HepG2 (cell line): ENCODE data around the gene RIMOC1. TPM values are rescaled to one million over a fixed set of nuclear protein-coding genes. Genes with fewer than 3 reads are reported as not detected.

ENCODE experiments used
- ATAC-seq: fragments of 200-7000 bp; cut with Tn5 transposase; 3 replicates; pipeline ENCODE4 v1.9.1; 2020; ENCODE audit warnings: mild to moderate bottlenecking, moderate library complexity
- BruUV-seq: library from RNA; stranded (reverse); fragments of 400-500 nt; replicated peaks from 2 replicates; lab custom pipeline; 2021; lab: Mats Ljungman, UMichigan
- CTCF ChIA-PET: fragments of 300-600 bp; formaldehyde crosslinking; extraction: SDS; loops from one replicate; lab custom pipeline; 2021; ENCODE audit warnings: low total read pairs, inconsistent platforms, low intra/inter-chr PET ratio; lab: Yijun Ruan, JAX
- POLR2A ChIA-PET: fragments of 350-600 bp; sonication (Branson Sonifier 250); formaldehyde crosslinking; loops from one replicate; lab custom pipeline; 2020; ENCODE audit warnings: antibody characterized with exemption, inconsistent platforms; lab: Yijun Ruan, JAX
- DNase-seq: peaks from one replicate; pipeline ENCODE4 v3.0.0-alpha.2; 2015; ENCODE audit warnings: low spot score
- FAIRE-seq: peaks from 3 replicates; lab custom pipeline; 2011; peaks lifted over from hg19 to GRCh38; lab: Jason Lieb, UNC
- H2AFZ ChIP-seq: one replicate; pipeline ENCODE4 v1.6.1; 2011; ENCODE audit warnings: low read length, inconsistent platforms
- H3K27ac ChIP-seq: fragments of 300-600 bp; 3 replicates; pipeline ENCODE4 v1.8.0; 2011; ENCODE audit warnings: mixed run types, mild to moderate bottlenecking, mixed read lengths, low read length, inconsistent platforms; ENCODE audit not compliant: insufficient read depth; ENCODE audit errors: extremely low read length
- H3K27me3 ChIP-seq, 2 experiments: fragments of 200-600 bp in 1 of 2; 2 replicates in 1 of 2; 3 replicates in 1 of 2; pipeline versions ENCODE4 v1.6.0 to v1.8.0; 2011; ENCODE audit warnings: low read length in 2 of 2, mild to moderate bottlenecking in 2 of 2, moderate library complexity in 2 of 2, inconsistent platforms in 1 of 2; ENCODE audit not compliant: insufficient read depth in 2 of 2, control insufficient read depth in 1 of 2
- H3K36me3 ChIP-seq, 2 experiments: fragments of 200-600 bp in 1 of 2; replicated peaks in 1 of 2; 2 replicates in 1 of 2; 3 replicates in 1 of 2; pipeline versions ENCODE4 v1.5.1 to v1.8.0; 2011; ENCODE audit warnings: low read length in 2 of 2, inconsistent platforms in 1 of 2; ENCODE audit not compliant: insufficient read depth in 2 of 2, control insufficient read depth in 1 of 2
- H3K4me1 ChIP-seq: 2 replicates; pipeline ENCODE4 v1.5.1; 2012; ENCODE audit warnings: low read length, inconsistent platforms; ENCODE audit not compliant: insufficient read depth
- H3K4me2 ChIP-seq: 2 replicates; pipeline ENCODE4 v1.6.0; 2011; ENCODE audit warnings: low read depth, low read length, inconsistent platforms
- H3K4me3 ChIP-seq, 3 experiments: fragments of 200-600 bp in 1 of 3; sonication (generic), shearing (Covaris generic) in 1 of 3; replicated peaks in 1 of 3; 2 replicates each; pipeline ENCODE4 v1.5.1; 2011 to 2016; ENCODE audit warnings: low read length in 3 of 3, inconsistent platforms in 2 of 3, low read depth in 2 of 3, mild to moderate bottlenecking in 2 of 3, control low read depth in 1 of 3, mixed read lengths in 1 of 3; ENCODE audit not compliant: insufficient read depth in 1 of 3
- H3K79me2 ChIP-seq: one replicate; pipeline ENCODE4 v1.6.1; 2011; ENCODE audit warnings: low read length, inconsistent platforms; ENCODE audit not compliant: insufficient read depth
- H3K9ac ChIP-seq: 2 replicates; pipeline ENCODE4 v1.6.0; 2011; ENCODE audit warnings: mild to moderate bottlenecking, low read depth, low read length, inconsistent platforms; ENCODE audit not compliant: insufficient read depth
- H3K9me3 ChIP-seq: 2 replicates; pipeline ENCODE4 v1.5.1; 2012; ENCODE audit warnings: mild to moderate bottlenecking, low read length
- H4K20me1 ChIP-seq: 2 replicates; pipeline ENCODE4 v1.6.0; 2011; ENCODE audit warnings: inconsistent platforms, mild to moderate bottlenecking, low read length, moderate library complexity; ENCODE audit not compliant: insufficient read depth
- ARID4A ChIP-seq: sonication (generic); formaldehyde crosslinking; IDR thresholded peaks from 2 replicates; pipeline ENCODE4 v1.5.0; 2020; ENCODE audit warnings: mild to moderate bottlenecking, missing genetic modification reagents, borderline replicate concordance
- CENPBD1 ChIP-seq: sonication (generic); formaldehyde crosslinking; IDR thresholded peaks from 2 replicates; pipeline ENCODE4 v1.8.0; 2022; ENCODE audit warnings: missing genetic modification reagents, low read depth, mild to moderate bottlenecking, borderline replicate concordance
- E2F1 ChIP-seq: sonication (generic); formaldehyde crosslinking; IDR thresholded peaks from 2 replicates; pipeline ENCODE4 v1.5.0; 2020; ENCODE audit warnings: missing genetic modification reagents
- E2F5 ChIP-seq: sonication (generic); formaldehyde crosslinking; conservative IDR thresholded peaks from 2 replicates; pipeline ENCODE4 v1.4.0; 2020; ENCODE audit warnings: missing genetic modification reagents
- GLMP ChIP-seq: sonication (generic); formaldehyde crosslinking; IDR thresholded peaks from 2 replicates; pipeline ENCODE4 v1.9.0; 2021; ENCODE audit warnings: missing genetic modification reagents, mild to moderate bottlenecking, borderline replicate concordance
- HOXA7 ChIP-seq: sonication (generic); formaldehyde crosslinking; IDR thresholded peaks from 2 replicates; pipeline ENCODE4 v1.8.1; 2022; ENCODE audit warnings: mild to moderate bottlenecking, missing genetic modification reagents, moderate library complexity
- KDM5A ChIP-seq: fragments of 200-600 bp; sonication (generic); IDR thresholded peaks from 2 replicates; pipeline ENCODE4 v1.7.0; 2018; ENCODE audit warnings: antibody characterized with exemption, mild to moderate bottlenecking, low read length, borderline replicate concordance
- KLF11 ChIP-seq: IDR thresholded peaks from 2 replicates; pipeline ENCODE4 v1.6.1; 2016; ENCODE audit warnings: missing compliant biosample characterization
- NR1H2 ChIP-seq: sonication (generic); formaldehyde crosslinking; IDR thresholded peaks from 2 replicates; pipeline ENCODE4 v1.8.1; 2022; ENCODE audit warnings: low read depth, missing genetic modification reagents, borderline replicate concordance
- PHF8 ChIP-seq: sonication (generic); formaldehyde crosslinking; IDR thresholded peaks from 2 replicates; pipeline ENCODE4 v1.5.0; 2020; ENCODE audit warnings: missing genetic modification reagents
- RBM22 ChIP-seq: fragments of 200-400 bp; formaldehyde crosslinking; optimal IDR thresholded peaks from 2 replicates; pipeline ENCODE3; 2017; ENCODE audit warnings: mild to moderate bottlenecking, low read length, moderate library complexity
- ZFX ChIP-seq: sonication (generic); formaldehyde crosslinking; IDR thresholded peaks from 2 replicates; pipeline ENCODE4 v1.4.0; 2020; ENCODE audit warnings: mild to moderate bottlenecking, low read depth, missing genetic modification reagents, moderate library complexity
- ZKSCAN5 ChIP-seq: sonication (generic); formaldehyde crosslinking; IDR thresholded peaks from 2 replicates; pipeline ENCODE4 v1.5.1; 2020; ENCODE audit warnings: mild to moderate bottlenecking, missing genetic modification reagents
- ZNF550 ChIP-seq: sonication (generic); formaldehyde crosslinking; IDR thresholded peaks from 2 replicates; pipeline ENCODE4 v1.4.0; 2020; ENCODE audit warnings: mild to moderate bottlenecking, missing genetic modification reagents, borderline replicate concordance
- WGBS: methylation state at CpG from one replicate; pipeline ENCODE4 v1.1.6; 2017; ENCODE audit warnings: low lambda C conversion rate; 5-methylcytosine and 5-hydroxymethylcytosine counted together
- in situ Hi-C: cut with HindIII; loops from 2 replicates; pipeline ENCODE4 v1.10.0; 2017; ENCODE audit warnings: low pct_unique_long_range_greater_than_20kb; ENCODE audit not compliant: extremely low pct_ligation_motif_present
- intact Hi-C: fragments of 100-400 bp; cut with micrococcal nuclease; formaldehyde crosslinking; loops from one replicate; pipeline ENCODE4 v1.10.0; 2022; ENCODE audit not compliant: unreplicated experiment
- polyA plus RNA-seq, 8 experiments: library from polyadenylated mRNA; depleted of rRNA in 3 of 8; stranded (reverse) in 7 of 8; unstranded in 1 of 8; fragments of >200 nt; fragmentation: Illumina TruSeq in 4 of 8; extraction: Trizol in 4 of 8; gene quantifications; 2 replicates each; pipeline versions ENCODE4 v1.2.1 to v1.2.3, GENCODE V29; 2011 to 2016; ENCODE audit warnings: low read depth in 4 of 8, missing spikeins in 1 of 8, mixed read lengths in 1 of 8; ENCODE audit not compliant: insufficient read depth in 1 of 8
- total RNA-seq, 5 experiments: library from RNA; depleted of rRNA; stranded (reverse); fragments of >200 nt; fragmentation: Illumina TruSeq; extraction: Trizol; gene quantifications; 2 replicates each; pipeline ENCODE4 v1.2.3, GENCODE V29; 2016; ENCODE audit warnings: low read depth in 1 of 5

Gene RIMOC1
- total and polyA plus RNA-seq, 2 of the 13 experiments (the other 11 are each of a cell fraction or from before 2014, with no cell fraction given): 16.3 to 16.9 TPM

- no peak for TF ChIP-seq E2F5 (CRISPR knock-in tag)
- TF ChIP-seq ARID4A (CRISPR knock-in tag): no peak
- TF ChIP-seq NR1H2 (CRISPR knock-in tag): no peak
- TF ChIP-seq ZKSCAN5 (CRISPR knock-in tag): no peak
- no peak for TF ChIP-seq RBM22
- TF ChIP-seq KLF11: no peak
- TF ChIP-seq, all 625 proteins: peak for 4
Measured at GRCh38 chr5:41924526-41924871, 20.4 kb downstream of the RIMOC1 start (continued).

- Histone ChIP-seq H3K27me3 (no peaks in the 10 kb centered on the region; a peak in 1 of 5 replicates), H3K9me3 (no peaks in the 10 kb centered on the region), H3K4me1 (peaks cover 50% of the 10 kb centered on the region), H3K4me2 (peak within 1 kb of the TSS; percentile 91), H3K36me3 (peaks cover 0 to 17% of the 10 kb centered on the region in 2 experiments; a peak in 2 of 5 replicates), H2AFZ (peak within 1 kb of the TSS; percentile 99), H4K20me1 (no peaks in the 10 kb centered on the region), H3K27ac (peak within 1 kb of the TSS; percentile 79), H3K9ac (peak within 1 kb of the TSS; percentile 91), H3K79me2 (peaks cover 2% of the 10 kb centered on the region), H3K4me3 (peak within 1 kb of the TSS; percentile 67 to 91 (median 82))
- in situ Hi-C loops (no loop called here), intact Hi-C loops (loop anchor here (1.0 to 5.0 kb wide), 3 partner anchors 21 to 132 kb away; partner anchors contain the start of gene RIMOC1)
- CTCF ChIA-PET: interaction anchor here (1.2 kb wide), 1 partner anchor 69 kb away, joined by 3 read pairs; no protein-coding TSS in a partner anchor
- POLR2A ChIA-PET: interaction anchor here (0.6 to 1.7 kb wide), 5 partner anchors 11 to 1090 kb away, joined by 3 to 81 read pairs (median 3); partner anchors contain the start of genes RIMOC1, RPL37 and SELENOP
- WGBS: 18% methylated on average over 5 of the region's 60 CpGs
- no TSS peak for BruUV-seq
- peak; percentile 71 for DNase-seq
- ATAC-seq: peak; percentile 98
- no peak for FAIRE-seq
- no peak; the same call in 1 of the 2 replicates for TF ChIP-seq KDM5A
- TF ChIP-seq ZNF550 (CRISPR knock-in tag): peak; percentile 46; the same call in 1 of the 2 replicates
- TF ChIP-seq GLMP (CRISPR knock-in tag): no peak
- TF ChIP-seq ZFX: peak; percentile 98
- peak; percentile 95 for TF ChIP-seq PHF8
- no peak for TF ChIP-seq HOXA7 (CRISPR knock-in tag)
- TF ChIP-seq CENPBD1 (CRISPR knock-in tag): no peak
- TF ChIP-seq E2F1: peak; percentile 84
Measured at GRCh38 chr5:41924872-41925554, 20.9 kb downstream of the RIMOC1 start, which contains the start of gene FBXO4. TSS of gene FBXO4 (plus strand) at chr5:41925281. CDS start at chr5:41925310, 29 bp downstream.
